Vagina (tissue), 2 donors: ENCODE data around the gene CATSPER3. TPM values are rescaled to one million over a fixed set of nuclear protein-coding genes. Genes with fewer than 3 reads are reported as not detected.

ENCODE experiments used
- DNase-seq, 2 donors: peaks; one replicate each; pipeline ENCODE4 v3.0.0-alpha.2; 2017; ENCODE audit errors: extremely low spot score in 2 of 2
- H3K27ac ChIP-seq: fragments of 200-600 bp; sonication (generic); one replicate; pipeline ENCODE4 v1.5.1; 2019
- H3K27me3 ChIP-seq: fragments of 200-600 bp; sonication (generic); one replicate; pipeline ENCODE4 v1.5.1; 2019
- H3K36me3 ChIP-seq, 2 donors: fragments of 200-600 bp; sonication (generic); one replicate each; pipeline ENCODE4 v1.5.1; 2017 to 2019
- H3K4me1 ChIP-seq: fragments of 200-600 bp; sonication (generic); one replicate; pipeline ENCODE4 v1.5.1; 2019
- H3K4me3 ChIP-seq, 2 donors: fragments of 200-600 bp; sonication (generic); 1 replicate in 1 of 2; 2 replicates in 1 of 2; pipeline ENCODE4 v1.5.1; 2016 to 2019
- H3K9me3 ChIP-seq: fragments of 200-600 bp; sonication (generic); one replicate; pipeline ENCODE4 v1.5.1; 2019
- CTCF ChIP-seq, 3 experiments: fragments of 450-650 bp in 2 of 3; fragments of 200-600 bp in 1 of 3; sonication (generic) in 1 of 3; IDR thresholded peaks; one replicate each; pipeline ENCODE4 v1.5.1; 2017 to 2019; ENCODE audit warnings: antibody characterized with exemption in 3 of 3, mild to moderate bottlenecking in 2 of 3, moderate library complexity in 2 of 3
- POLR2A ChIP-seq, 2 donors: fragments of 450-650 bp; IDR thresholded peaks; one replicate each; pipeline ENCODE4 v1.6.1; 2017; ENCODE audit warnings: antibody characterized with exemption in 2 of 2, mild to moderate bottlenecking in 2 of 2, moderate library complexity in 2 of 2
- POLR2AphosphoS5 ChIP-seq, 2 donors: sonication (generic); formaldehyde crosslinking; IDR thresholded peaks; one replicate each; pipeline ENCODE4 v1.9.0; 2017; ENCODE audit warnings: antibody characterized with exemption in 2 of 2, mild to moderate bottlenecking in 2 of 2, low read depth in 1 of 2; ENCODE audit not compliant: insufficient read depth in 1 of 2
- intact Hi-C: fragments of 100-400 bp; cut with DNase I; formaldehyde crosslinking; loops from one replicate; pipeline ENCODE4 v1.15.1; 2023
- total RNA-seq: library from RNA; depleted of rRNA; stranded (reverse); fragments of >200 nt; gene quantifications from one replicate; pipeline ENCODE4 v1.2.3, GENCODE V29; 2016

Gene CATSPER3
- total RNA-seq, 1 donor from 2014 or later, result not detected

GRCh38 chr5:135045488-135045887 is 77.8 kb downstream of the CATSPER3 start:
- no peaks in the 10 kb centered on the region for H3K9me3 ChIP-seq
- intact Hi-C loops, result no loop called here
- H3K36me3 ChIP-seq, result no peaks in the 10 kb centered on the region
- TF ChIP-seq POLR2AphosphoS5 (IDR thresholded peaks at IDR 0.05; ENCODE audit: insufficient read depth in 1 of 2, low read depth in 1 of 2) (no peak), POLR2A (IDR thresholded peaks at IDR 0.05) (no peak), CTCF (IDR thresholded peaks at IDR 0.05) (no peak)
- H3K4me3 ChIP-seq, result no peak overlapping the region
- DNase-seq, result no peak
- H3K27ac ChIP-seq, result no peak overlapping the region
- no peaks in the 10 kb centered on the region for H3K27me3 ChIP-seq
- H3K4me1 ChIP-seq, result peaks cover 5% of the 10 kb centered on the region

GRCh38 chr5:135046661-135047346 is 79.1 kb downstream of the CATSPER3 start:
- Histone ChIP-seq H3K9me3 (no peaks in the 10 kb centered on the region), H3K27ac (no peak overlapping the region), H3K36me3 (no peaks in the 10 kb centered on the region), H3K4me3 (no peak overlapping the region), H3K27me3 (no peaks in the 10 kb centered on the region), H3K4me1 (peaks cover 5% of the 10 kb centered on the region)
- no peak for DNase-seq
- intact Hi-C loops, result no loop called here
- TF ChIP-seq POLR2AphosphoS5 (IDR thresholded peaks at IDR 0.05; ENCODE audit: insufficient read depth in 1 of 2, low read depth in 1 of 2) (no peak), POLR2A (IDR thresholded peaks at IDR 0.05) (no peak), CTCF (IDR thresholded peaks at IDR 0.05) (no peak)

GRCh38 chr5:135047347-135047695 is 79.6 kb downstream of the CATSPER3 start:
- TF ChIP-seq POLR2A (IDR thresholded peaks at IDR 0.05), result no peak
- TF ChIP-seq CTCF (IDR thresholded peaks at IDR 0.05), result no peak
- no peak for TF ChIP-seq POLR2AphosphoS5 (IDR thresholded peaks at IDR 0.05; ENCODE audit: insufficient read depth in 1 of 2, low read depth in 1 of 2)
- Histone ChIP-seq H3K27me3 (no peaks in the 10 kb centered on the region), H3K4me3 (no peak overlapping the region), H3K9me3 (no peaks in the 10 kb centered on the region), H3K27ac (no peak overlapping the region), H3K4me1 (peaks cover 5% of the 10 kb centered on the region), H3K36me3 (no peaks in the 10 kb centered on the region)
- intact Hi-C loops, result no loop called here
- DNase-seq, result no peak

- peaks cover 5% of the 10 kb centered on the region for H3K4me1 ChIP-seq
- H3K36me3 ChIP-seq, result no peaks in the 10 kb centered on the region
- DNase-seq, result no peak
- no peak overlapping the region for H3K27ac ChIP-seq
- intact Hi-C loops, result no loop called here
- no peak overlapping the region for H3K4me3 ChIP-seq
- no peaks in the 10 kb centered on the region for H3K27me3 ChIP-seq
- H3K9me3 ChIP-seq, result no peaks in the 10 kb centered on the region
- TF ChIP-seq POLR2AphosphoS5 (IDR thresholded peaks at IDR 0.05; ENCODE audit: insufficient read depth in 1 of 2, low read depth in 1 of 2), result no peak
- TF ChIP-seq CTCF (IDR thresholded peaks at IDR 0.05), result no peak
- no peak for TF ChIP-seq POLR2A (IDR thresholded peaks at IDR 0.05)
Observed at GRCh38 chr5:135048286-135048685, 80.6 kb downstream of the CATSPER3 start.

- intact Hi-C loops, result no loop called here
- Histone ChIP-seq H3K4me1 (peaks cover 5% of the 10 kb centered on the region), H3K27me3 (no peaks in the 10 kb centered on the region)
Observed at GRCh38 chr5:135048930-135049329, 81.2 kb downstream of the CATSPER3 start.

More at GRCh38 chr5:135048930-135049329, 81.2 kb downstream of the CATSPER3 start:
- Histone ChIP-seq H3K9me3 (no peaks in the 10 kb centered on the region), H3K36me3 (no peaks in the 10 kb centered on the region), H3K4me3 (no peak overlapping the region), H3K27ac (no peak overlapping the region)
- no peak for TF ChIP-seq POLR2A (IDR thresholded peaks at IDR 0.05)
- no peak for TF ChIP-seq POLR2AphosphoS5 (IDR thresholded peaks at IDR 0.05; ENCODE audit: insufficient read depth in 1 of 2, low read depth in 1 of 2)
- no peak for TF ChIP-seq CTCF (IDR thresholded peaks at IDR 0.05)
- no peak for DNase-seq
